Parathyroid adenoma (tissue), 2 donors: ENCODE data around the gene IL23R.

Experiments
- H2AFZ ChIP-seq: fragments of 300-600 bp; sonication (generic); one replicate; pipeline ENCODE4 v1.7.0; 2017; ENCODE audit warnings: antibody characterized with exemption, mild to moderate bottlenecking
- H3K27ac ChIP-seq: fragments of 300-600 bp; sonication (generic); one replicate; pipeline ENCODE4 v1.7.0; 2017
- H3K27me3 ChIP-seq: fragments of 300-600 bp; sonication (generic); one replicate; pipeline ENCODE4 v1.7.0; 2017; ENCODE audit warnings: low read length; ENCODE audit not compliant: control insufficient read depth, insufficient read depth
- H3K36me3 ChIP-seq: fragments of 300-600 bp; sonication (generic); one replicate; pipeline ENCODE4 v1.7.0; 2017; ENCODE audit warnings: low read length; ENCODE audit not compliant: control insufficient read depth, insufficient read depth
- H3K4me1 ChIP-seq: fragments of 300-600 bp; sonication (generic); one replicate; pipeline ENCODE4 v1.7.0; 2017; ENCODE audit warnings: control low read depth
- H3K4me2 ChIP-seq: fragments of 300-600 bp; sonication (generic); one replicate; pipeline ENCODE4 v1.7.0; 2017; ENCODE audit warnings: low read length
- H3K4me3 ChIP-seq: fragments of 300-600 bp; sonication (generic); one replicate; pipeline ENCODE4 v1.7.0; 2017; ENCODE audit warnings: low read depth, low read length
- H3K79me2 ChIP-seq: fragments of 300-600 bp; sonication (generic); one replicate; pipeline ENCODE4 v1.7.0; 2017; ENCODE audit warnings: control low read depth
- H3K9ac ChIP-seq: fragments of 300-600 bp; sonication (generic); one replicate; pipeline ENCODE4 v1.7.0; 2017; ENCODE audit warnings: mild to moderate bottlenecking
- H3K9me3 ChIP-seq: fragments of 300-600 bp; sonication (generic); one replicate; pipeline ENCODE4 v1.7.0; 2017; ENCODE audit warnings: low read length; ENCODE audit not compliant: control insufficient read depth
- CTCF ChIP-seq: fragments of 300-600 bp; sonication (generic); IDR thresholded peaks from one replicate; pipeline ENCODE4 v1.7.0; 2017; ENCODE audit warnings: antibody characterized with exemption, mild to moderate bottlenecking
- donor health status: primary hyperparathyroidism.

The IL23R gene

GRCh38 chr1:67262735-67263134 is 96.5 kb downstream of the IL23R start:
- Histone ChIP-seq H3K79me2 (no peaks in the 10 kb centered on the region), H3K9me3 (no peaks in the 10 kb centered on the region), H3K4me2 (no peak overlapping the region), H3K4me3 (no peak overlapping the region), H3K4me1 (no peaks in the 10 kb centered on the region), H2AFZ (no peak overlapping the region), H3K27ac (no peak overlapping the region), H3K27me3 (no peaks in the 10 kb centered on the region), H3K36me3 (no peaks in the 10 kb centered on the region), H3K9ac (no peak overlapping the region)
- TF ChIP-seq CTCF, result no peak

- Histone ChIP-seq H3K4me1 (no peaks in the 10 kb centered on the region), H3K4me2 (no peak overlapping the region), H3K9ac (no peak overlapping the region), H3K36me3 (no peaks in the 10 kb centered on the region), H3K27ac (no peak overlapping the region), H3K27me3 (no peaks in the 10 kb centered on the region), H3K9me3 (no peaks in the 10 kb centered on the region), H3K79me2 (no peaks in the 10 kb centered on the region), H3K4me3 (no peak overlapping the region), H2AFZ (no peak overlapping the region)
- TF ChIP-seq CTCF, result no peak
These were observed 97.9 kb downstream of the IL23R start for GRCh38 chr1:67264152-67264551.

GRCh38 chr1:67264899-67265298 is 98.6 kb downstream of the IL23R start:
- Histone ChIP-seq H3K27me3 (no peaks in the 10 kb centered on the region), H3K36me3 (no peaks in the 10 kb centered on the region), H3K4me2 (no peak overlapping the region), H2AFZ (no peak overlapping the region), H3K27ac (no peak overlapping the region), H3K79me2 (no peaks in the 10 kb centered on the region), H3K4me1 (no peaks in the 10 kb centered on the region), H3K4me3 (no peak overlapping the region), H3K9me3 (no peaks in the 10 kb centered on the region), H3K9ac (no peak overlapping the region)
- TF ChIP-seq CTCF, result no peak

- Histone ChIP-seq H3K79me2 (no peaks in the 10 kb centered on the region), H3K27ac (no peak overlapping the region), H3K9me3 (no peaks in the 10 kb centered on the region), H2AFZ (no peak overlapping the region), H3K4me1 (no peaks in the 10 kb centered on the region), H3K36me3 (no peaks in the 10 kb centered on the region), H3K4me2 (no peak overlapping the region), H3K9ac (no peak overlapping the region), H3K4me3 (no peak overlapping the region), H3K27me3 (no peaks in the 10 kb centered on the region)
- TF ChIP-seq CTCF, result no peak
These were observed 102.8 kb downstream of the IL23R start for GRCh38 chr1:67269061-67269460.

GRCh38 chr1:67270541-67270940 is 104.3 kb downstream of the IL23R start:
- Histone ChIP-seq H3K9me3 (no peaks in the 10 kb centered on the region), H3K27me3 (no peaks in the 10 kb centered on the region), H3K79me2 (no peaks in the 10 kb centered on the region), H2AFZ (no peak overlapping the region), H3K4me1 (no peaks in the 10 kb centered on the region), H3K4me3 (no peak overlapping the region), H3K27ac (no peak overlapping the region), H3K36me3 (no peaks in the 10 kb centered on the region), H3K4me2 (no peak overlapping the region), H3K9ac (no peak overlapping the region)
- no peak for TF ChIP-seq CTCF
